ENCODE data around the gene YIF1A.
A peak's percentile ranks its signal among the peaks of the same experiment; 100 is the strongest.
"Not testable (repeated sequence)": the region's sequence is repeated elsewhere in the genome, so short reads cannot be mapped to it uniquely, and the experiment has no call there.

The YIF1A gene

GRCh38 chr11:66322732-66323427 is 33.9 kb upstream of the YIF1A start:
- H3K9ac ChIP-seq (ENCODE audit: low read depth, low read length), result no peak overlapping the region
- H3K4me3 ChIP-seq (ENCODE audit: low read depth, low read length), result no peak overlapping the region
- no peaks in the 10 kb centered on the region for H3K36me3 ChIP-seq (ENCODE audit: control insufficient read depth, insufficient read depth, low read length)
- no peaks in the 10 kb centered on the region for H3K9me3 ChIP-seq (ENCODE audit: control insufficient read depth, insufficient read depth, low read length)
- H3K27me3 ChIP-seq (ENCODE audit: control insufficient read depth, insufficient read depth, low read length), result peaks cover 3% of the 10 kb centered on the region; the same call in 1 of the 2 replicates
- H3K4me1 ChIP-seq (ENCODE audit: control insufficient read depth, insufficient read depth, low read length), result peaks cover 13% of the 10 kb centered on the region
- no peak overlapping the region for H3K27ac ChIP-seq (ENCODE audit: low read depth, low read length)

- no peaks in the 10 kb centered on the region for H3K9me3 ChIP-seq (ENCODE audit: control insufficient read depth, insufficient read depth, low read length)
- no peak overlapping the region for H3K9ac ChIP-seq (ENCODE audit: low read depth, low read length)
- H3K27ac ChIP-seq (ENCODE audit: low read depth, low read length), result no peak overlapping the region
Observed at GRCh38 chr11:66321606-66322005, 32.7 kb upstream of the YIF1A start.

GRCh38 chr11:66320748-66321147 is 31.8 kb upstream of the YIF1A start:
- not testable (repeated sequence) for H3K9me3 ChIP-seq (ENCODE audit: control insufficient read depth, insufficient read depth, low read length); H3K9ac ChIP-seq (ENCODE audit: low read depth, low read length); H3K4me3 ChIP-seq (ENCODE audit: low read depth, low read length); H3K36me3 ChIP-seq (ENCODE audit: control insufficient read depth, insufficient read depth, low read length); H3K27ac ChIP-seq (ENCODE audit: low read depth, low read length); H3K27me3 ChIP-seq (ENCODE audit: control insufficient read depth, insufficient read depth, low read length)
- H3K4me1 ChIP-seq (ENCODE audit: control insufficient read depth, insufficient read depth, low read length), result peaks cover 18% of the 10 kb centered on the region

More at GRCh38 chr11:66321606-66322005, 32.7 kb upstream of the YIF1A start:
- Histone ChIP-seq H3K27me3 (ENCODE audit: control insufficient read depth, insufficient read depth, low read length) (no peaks in the 10 kb centered on the region), H3K4me3 (ENCODE audit: low read depth, low read length) (no peak overlapping the region), H3K36me3 (ENCODE audit: control insufficient read depth, insufficient read depth, low read length) (no peaks in the 10 kb centered on the region), H3K4me1 (ENCODE audit: control insufficient read depth, insufficient read depth, low read length) (peaks cover 18% of the 10 kb centered on the region)

GRCh38 chr11:66320289-66320688 is 31.3 kb upstream of the YIF1A start:
- not testable (repeated sequence) for H3K27me3 ChIP-seq (ENCODE audit: control insufficient read depth, insufficient read depth, low read length); H3K9ac ChIP-seq (ENCODE audit: low read depth, low read length); H3K36me3 ChIP-seq (ENCODE audit: control insufficient read depth, insufficient read depth, low read length); H3K27ac ChIP-seq (ENCODE audit: low read depth, low read length); H3K9me3 ChIP-seq (ENCODE audit: control insufficient read depth, insufficient read depth, low read length); H3K4me3 ChIP-seq (ENCODE audit: low read depth, low read length)
- H3K4me1 ChIP-seq (ENCODE audit: control insufficient read depth, insufficient read depth, low read length), result peaks cover 18% of the 10 kb centered on the region

- H3K27me3 ChIP-seq (ENCODE audit: control insufficient read depth, insufficient read depth, low read length), result no peaks in the 10 kb centered on the region; the same call in 1 of the 2 replicates
- no peaks in the 10 kb centered on the region for H3K9me3 ChIP-seq (ENCODE audit: control insufficient read depth, insufficient read depth, low read length)
- H3K36me3 ChIP-seq (ENCODE audit: control insufficient read depth, insufficient read depth, low read length), result no peaks in the 10 kb centered on the region
- no peak overlapping the region for H3K9ac ChIP-seq (ENCODE audit: low read depth, low read length)
- H3K4me1 ChIP-seq (ENCODE audit: control insufficient read depth, insufficient read depth, low read length), result peaks cover 19% of the 10 kb centered on the region
- H3K27ac ChIP-seq (ENCODE audit: low read depth, low read length), result no peak overlapping the region
- no peak overlapping the region for H3K4me3 ChIP-seq (ENCODE audit: low read depth, low read length)
Observed at GRCh38 chr11:66318600-66318970, 29.6 kb upstream of the YIF1A start.

GRCh38 chr11:66317723-66318599 is 29.0 kb upstream of the YIF1A start:
- no peak overlapping the region for H3K9ac ChIP-seq (ENCODE audit: low read depth, low read length)
- no peaks in the 10 kb centered on the region; the same call in 1 of the 2 replicates for H3K27me3 ChIP-seq (ENCODE audit: control insufficient read depth, insufficient read depth, low read length)
- H3K4me3 ChIP-seq (ENCODE audit: low read depth, low read length), result peak overlapping the region; percentile 23; the same call in 1 of the 2 replicates
- peak overlapping the region; percentile 81 for H3K27ac ChIP-seq (ENCODE audit: low read depth, low read length)
- H3K36me3 ChIP-seq (ENCODE audit: control insufficient read depth, insufficient read depth, low read length), result no peaks in the 10 kb centered on the region
- peaks cover 20% of the 10 kb centered on the region for H3K4me1 ChIP-seq (ENCODE audit: control insufficient read depth, insufficient read depth, low read length)
- no peaks in the 10 kb centered on the region for H3K9me3 ChIP-seq (ENCODE audit: control insufficient read depth, insufficient read depth, low read length)

- Histone ChIP-seq H3K9ac (ENCODE audit: low read depth, low read length) (no peak overlapping the region), H3K4me3 (ENCODE audit: low read depth, low read length) (peak overlapping the region; percentile 23; the same call in 1 of the 2 replicates), H3K27ac (ENCODE audit: low read depth, low read length) (peak overlapping the region; percentile 81), H3K36me3 (ENCODE audit: control insufficient read depth, insufficient read depth, low read length) (no peaks in the 10 kb centered on the region), H3K4me1 (ENCODE audit: control insufficient read depth, insufficient read depth, low read length) (peaks cover 20% of the 10 kb centered on the region), H3K27me3 (ENCODE audit: control insufficient read depth, insufficient read depth, low read length) (no peaks in the 10 kb centered on the region; the same call in 1 of the 2 replicates), H3K9me3 (ENCODE audit: control insufficient read depth, insufficient read depth, low read length) (no peaks in the 10 kb centered on the region)
Observed at GRCh38 chr11:66317322-66317722, 28.4 kb upstream of the YIF1A start.

- H3K27me3 ChIP-seq (ENCODE audit: control insufficient read depth, insufficient read depth, low read length), result no peaks in the 10 kb centered on the region; the same call in 1 of the 2 replicates
- H3K27ac ChIP-seq (ENCODE audit: low read depth, low read length), result peak within 1 kb of the TSS; percentile 81
- no peaks in the 10 kb centered on the region for H3K36me3 ChIP-seq (ENCODE audit: control insufficient read depth, insufficient read depth, low read length)
- no peak within 1 kb of the TSS for H3K9ac ChIP-seq (ENCODE audit: low read depth, low read length)
- peak within 1 kb of the TSS; percentile 23; the same call in 1 of the 2 replicates for H3K4me3 ChIP-seq (ENCODE audit: low read depth, low read length)
- H3K4me1 ChIP-seq (ENCODE audit: control insufficient read depth, insufficient read depth, low read length), result peaks cover 20% of the 10 kb centered on the region
- no peaks in the 10 kb centered on the region for H3K9me3 ChIP-seq (ENCODE audit: control insufficient read depth, insufficient read depth, low read length)
Observed at GRCh38 chr11:66316849-66317251, 27.9 kb upstream of the YIF1A start, which contains the start of gene CD248. CD248 (minus strand) TSS chr11:66317044; CDS start chr11:66317027, 17 bp downstream.

- no peak overlapping the region for H3K27ac ChIP-seq (ENCODE audit: low read depth, low read length)
- H3K9me3 ChIP-seq (ENCODE audit: control insufficient read depth, insufficient read depth, low read length), result no peaks in the 10 kb centered on the region
Observed at GRCh38 chr11:66315921-66316811, 27.2 kb upstream of the YIF1A start.

GRCh38 chr11:66315498-66315885 is 26.5 kb upstream of the YIF1A start:
- H3K27ac ChIP-seq (ENCODE audit: low read depth, low read length), result no peak overlapping the region
- H3K9me3 ChIP-seq (ENCODE audit: control insufficient read depth, insufficient read depth, low read length), result no peaks in the 10 kb centered on the region
- H3K9ac ChIP-seq (ENCODE audit: low read depth, low read length), result no peak overlapping the region
- H3K36me3 ChIP-seq (ENCODE audit: control insufficient read depth, insufficient read depth, low read length), result no peaks in the 10 kb centered on the region
- peaks cover 20% of the 10 kb centered on the region for H3K4me1 ChIP-seq (ENCODE audit: control insufficient read depth, insufficient read depth, low read length)
- H3K4me3 ChIP-seq (ENCODE audit: low read depth, low read length), result no peak overlapping the region
- H3K27me3 ChIP-seq (ENCODE audit: control insufficient read depth, insufficient read depth, low read length), result no peaks in the 10 kb centered on the region; the same call in 1 of the 2 replicates

More at GRCh38 chr11:66315921-66316811, 27.2 kb upstream of the YIF1A start:
- H3K4me3 ChIP-seq (ENCODE audit: low read depth, low read length), result no peak overlapping the region
- H3K36me3 ChIP-seq (ENCODE audit: control insufficient read depth, insufficient read depth, low read length), result no peaks in the 10 kb centered on the region
- no peaks in the 10 kb centered on the region; the same call in 1 of the 2 replicates for H3K27me3 ChIP-seq (ENCODE audit: control insufficient read depth, insufficient read depth, low read length)
- peaks cover 20% of the 10 kb centered on the region for H3K4me1 ChIP-seq (ENCODE audit: control insufficient read depth, insufficient read depth, low read length)
- H3K9ac ChIP-seq (ENCODE audit: low read depth, low read length), result no peak overlapping the region

Measured in HUES48 (cell line).